Neural crest cell (in vitro differentiated cells): ENCODE data around the gene MAPK10. TPM values are rescaled to one million over a fixed set of nuclear protein-coding genes. Genes with fewer than 3 reads are reported as not detected.

Experiments used
- DNase-seq: peaks from one replicate; pipeline ENCODE4 v3.0.0; 2021; ENCODE audit warnings: low read depth, mixed read lengths, low spot score
- H3K27ac Mint-ChIP-seq: one replicate; pipeline ENCODE4 v1.8.0; 2021; ENCODE audit warnings: mild to moderate bottlenecking, mixed read lengths; ENCODE audit not compliant: unreplicated experiment
- H3K27me3 Mint-ChIP-seq: 2 replicates; pipeline ENCODE4 v1.8.0; 2021; ENCODE audit warnings: low read depth, mild to moderate bottlenecking, mixed read lengths
- H3K36me3 Mint-ChIP-seq: 2 replicates; pipeline ENCODE4 v1.8.0; 2021; ENCODE audit warnings: low read depth, mild to moderate bottlenecking, mixed read lengths
- H3K4me1 Mint-ChIP-seq: 2 replicates; pipeline ENCODE4 v1.8.0; 2021; ENCODE audit warnings: mixed read lengths
- H3K4me3 Mint-ChIP-seq: one replicate; pipeline ENCODE4 v1.8.0; 2021; ENCODE audit warnings: mild to moderate bottlenecking, mixed read lengths
- H3K9me3 Mint-ChIP-seq: 2 replicates; pipeline ENCODE4 v1.8.0; 2021; ENCODE audit warnings: mixed read lengths
- CTCF ChIP-seq: fragments of 200-600 bp; sonication (generic); conservative IDR thresholded peaks from 2 replicates; pipeline ENCODE4 v1.5.0; 2021; ENCODE audit warnings: antibody characterized with exemption, mild to moderate bottlenecking
- total RNA-seq: library from RNA; stranded (reverse); gene quantifications from 2 replicates; pipeline ENCODE4 v1.2.1, GENCODE V29; 2021

MAPK10 gene
- total RNA-seq, 1 donor from 2014 or later, result 62.2 TPM

- no peak overlapping the region for H3K27ac Mint-ChIP-seq
- TF ChIP-seq CTCF, result no peak
- peaks cover 30% of the 10 kb centered on the region for H3K4me1 Mint-ChIP-seq
- H3K9me3 Mint-ChIP-seq, result peaks cover 15% of the 10 kb centered on the region
- peak; percentile 8 for DNase-seq
- peaks cover 20% of the 10 kb centered on the region for H3K36me3 Mint-ChIP-seq
- no peak overlapping the region for H3K4me3 Mint-ChIP-seq
- no peaks in the 10 kb centered on the region for H3K27me3 Mint-ChIP-seq
Observed at GRCh38 chr4:86302251-86302650, 57.6 kb downstream of the MAPK10 start.

DNA sequence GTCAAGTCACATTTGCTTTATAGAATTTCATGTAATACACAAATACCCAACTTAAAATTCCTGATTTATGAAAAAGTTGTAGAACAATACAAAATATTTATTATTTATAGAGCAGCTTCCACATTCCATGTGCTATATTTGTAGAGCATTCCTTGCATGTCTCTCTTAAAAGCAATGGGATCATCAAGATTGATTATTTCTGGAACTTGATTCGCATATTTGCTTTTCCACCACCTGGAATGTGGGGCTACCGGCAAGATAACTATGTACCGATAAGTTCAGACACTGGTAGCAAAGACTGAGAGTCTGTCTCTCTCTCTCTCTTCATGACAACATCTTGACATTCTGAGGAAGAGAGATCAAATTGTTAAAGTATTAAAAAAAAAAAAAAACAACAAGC, 59.3 kb downstream of the MAPK10 start:
- H3K27ac Mint-ChIP-seq, result no peak overlapping the region
- no peak overlapping the region for H3K4me3 Mint-ChIP-seq
- no peak for DNase-seq
- TF ChIP-seq CTCF, result no peak
- H3K9me3 Mint-ChIP-seq, result peaks cover 15% of the 10 kb centered on the region
- H3K27me3 Mint-ChIP-seq, result no peaks in the 10 kb centered on the region
- H3K4me1 Mint-ChIP-seq, result peaks cover 28% of the 10 kb centered on the region
- H3K36me3 Mint-ChIP-seq, result peaks cover 20% of the 10 kb centered on the region

DNA sequence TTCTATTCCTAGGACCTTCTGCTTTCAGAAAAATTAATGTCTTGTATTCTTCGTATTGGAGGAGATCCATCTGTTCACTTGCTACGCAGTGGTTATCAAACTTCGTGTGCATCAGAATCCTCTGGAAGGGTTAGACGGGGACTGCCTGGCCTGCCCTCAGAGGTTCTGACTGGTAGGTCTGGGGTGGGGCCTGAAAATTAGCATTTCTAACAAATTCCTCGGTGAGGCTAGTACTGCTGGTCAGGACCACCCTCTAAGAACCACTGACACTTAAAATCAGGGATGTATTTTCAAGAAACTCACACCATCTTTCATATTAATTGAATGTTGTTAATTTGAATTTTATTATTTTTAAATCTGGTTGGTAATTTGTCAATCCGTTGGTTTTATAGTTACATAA, 63.0 kb downstream of the MAPK10 start:
- DNase-seq, result no peak
- Mint-ChIP-seq H3K9me3 (peaks cover 5% of the 10 kb centered on the region), H3K4me3 (no peak overlapping the region), H3K36me3 (peaks cover 5% of the 10 kb centered on the region), H3K4me1 (peaks cover 18% of the 10 kb centered on the region), H3K27ac (no peak overlapping the region), H3K27me3 (no peaks in the 10 kb centered on the region)
- no peak for TF ChIP-seq CTCF

DNA sequence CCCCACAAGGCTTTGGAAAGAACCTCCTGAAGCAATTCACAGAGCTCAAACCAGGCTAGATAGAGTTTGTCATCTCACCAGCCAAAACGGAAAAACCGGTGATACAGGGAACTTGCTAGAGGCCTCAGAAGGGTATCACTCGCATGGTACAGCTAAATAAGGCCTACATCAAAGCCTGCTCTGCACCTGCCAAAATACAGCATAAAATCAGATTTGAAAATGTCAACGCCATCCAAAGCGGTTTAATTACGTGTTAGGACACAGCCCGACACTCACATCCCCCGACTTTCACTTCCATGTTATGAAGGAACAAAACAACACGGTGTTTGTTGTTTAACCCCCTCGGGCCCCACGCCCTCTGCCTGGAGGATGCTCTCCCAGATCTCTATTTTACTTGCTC, 65.0 kb downstream of the MAPK10 start:
- Mint-ChIP-seq H3K4me1 (peaks cover 12% of the 10 kb centered on the region), H3K4me3 (no peak overlapping the region), H3K27me3 (no peaks in the 10 kb centered on the region), H3K36me3 (peaks cover 5% of the 10 kb centered on the region), H3K27ac (peak overlapping the region; percentile 10), H3K9me3 (peaks cover 5% of the 10 kb centered on the region)
- DNase-seq, result no peak
- TF ChIP-seq CTCF, result no peak

GRCh38 chr4:86291180-86291579, 68.7 kb downstream of the MAPK10 start:
- peaks cover 7% of the 10 kb centered on the region for H3K4me1 Mint-ChIP-seq
- no peak overlapping the region for H3K27ac Mint-ChIP-seq
- H3K27me3 Mint-ChIP-seq, result no peaks in the 10 kb centered on the region
- no peak for DNase-seq
- H3K9me3 Mint-ChIP-seq, result no peaks in the 10 kb centered on the region
- no peak overlapping the region for H3K4me3 Mint-ChIP-seq
- no peaks in the 10 kb centered on the region for H3K36me3 Mint-ChIP-seq
- no peak for TF ChIP-seq CTCF

GRCh38 chr4:86286726-86287125, 73.1 kb downstream of the MAPK10 start:
- no peaks in the 10 kb centered on the region for H3K9me3 Mint-ChIP-seq
- no peaks in the 10 kb centered on the region for H3K4me1 Mint-ChIP-seq
- DNase-seq, result no peak
- H3K4me3 Mint-ChIP-seq, result no peak overlapping the region
- H3K36me3 Mint-ChIP-seq, result no peaks in the 10 kb centered on the region
- TF ChIP-seq CTCF, result no peak
- no peak overlapping the region for H3K27ac Mint-ChIP-seq
- H3K27me3 Mint-ChIP-seq, result no peaks in the 10 kb centered on the region
